IPS DF 6.9 (cell line): Measurements from ENCODE around the gene TMC3.

Source experiments
- DNase-seq: peaks from one replicate; pipeline ENCODE4 v3.0.0-alpha.2; 2013; ENCODE audit warnings: low read depth, low spot score
- H3K27ac ChIP-seq: one replicate; pipeline ENCODE4 v1.5.1; 2013; ENCODE audit warnings: low read length, control low read depth
- H3K27me3 ChIP-seq: 2 replicates; pipeline ENCODE4 v1.6.1; 2013; ENCODE audit warnings: mild to moderate bottlenecking, low read length; ENCODE audit not compliant: control insufficient read depth, insufficient read depth
- H3K36me3 ChIP-seq: 2 replicates; pipeline ENCODE4 v1.6.1; 2013; ENCODE audit warnings: low read length; ENCODE audit not compliant: control insufficient read depth, insufficient read depth
- H3K4me1 ChIP-seq: 2 replicates; pipeline ENCODE4 v1.6.1; 2013; ENCODE audit warnings: low read length; ENCODE audit not compliant: control insufficient read depth, insufficient read depth
- H3K4me3 ChIP-seq: 2 replicates; pipeline ENCODE4 v1.5.1; 2013; ENCODE audit warnings: mild to moderate bottlenecking, low read length
- H3K9me3 ChIP-seq: 2 replicates; pipeline ENCODE4 v1.6.1; 2013; ENCODE audit warnings: low read length, inconsistent platforms; ENCODE audit not compliant: control insufficient read depth, insufficient read depth
- WGBS: extraction: QIAGEN DNeasy Blood & Tissue Kit; methylation state at CpG from one replicate; pipeline ENCODE4 v1.1.7; 2013; ENCODE audit warnings: mixed read lengths, missing lambda C conversion rate; ENCODE audit not compliant: insufficient read length, insufficient coverage; 5-methylcytosine and 5-hydroxymethylcytosine counted together

Gene TMC3

DNA sequence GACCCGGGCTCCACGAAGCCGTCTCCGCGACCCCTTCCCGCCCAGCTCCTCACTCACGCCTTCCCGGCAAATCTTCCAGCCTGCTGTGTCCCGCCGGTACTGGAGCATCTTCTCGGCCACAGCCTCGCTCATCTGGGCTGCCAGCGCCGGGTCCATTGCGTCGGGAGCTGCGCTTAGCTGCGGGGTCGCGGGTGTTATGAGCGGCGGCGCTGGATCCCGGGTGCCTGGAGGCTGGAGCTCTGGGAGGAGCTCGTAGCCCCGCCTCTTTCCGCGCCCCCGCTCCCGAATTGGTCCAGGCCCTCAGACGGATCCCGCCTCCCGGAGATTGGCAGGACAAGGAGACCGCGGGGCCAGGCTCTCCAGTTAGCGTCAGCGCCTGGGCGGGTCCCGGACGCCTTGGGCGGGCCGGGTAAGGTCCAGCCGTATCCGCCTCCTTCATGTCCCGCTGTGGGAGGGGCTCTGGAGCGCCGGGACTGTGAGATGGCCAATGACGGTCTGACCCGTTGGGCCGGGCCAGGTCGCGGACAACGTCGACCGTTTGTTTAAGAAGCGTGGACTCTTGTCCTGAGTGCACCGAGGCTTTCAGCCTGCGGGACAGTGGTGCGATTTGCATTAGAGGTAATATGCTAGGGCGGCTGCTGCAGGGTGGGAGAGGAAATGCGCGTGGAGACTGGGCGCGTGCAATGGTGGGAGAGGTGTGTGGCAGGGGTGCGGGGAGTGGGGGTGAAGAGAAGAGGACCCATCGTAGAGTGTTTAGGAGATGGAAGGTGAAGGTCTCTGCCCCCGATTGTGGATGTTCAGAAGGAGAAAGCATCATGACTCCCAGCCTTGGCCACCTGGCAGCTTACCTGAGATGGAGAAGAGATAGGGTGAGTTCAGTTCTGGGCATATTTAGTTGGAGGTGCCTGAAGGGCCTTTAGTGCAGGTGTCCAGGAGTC, 49.8 kb downstream of the TMC3 start, which contains the start of gene STARD5:
Gene STARD5, minus strand, starts transcription at position 198 of the 938 bp plus-strand sequence. Its CDS starts 42 bp downstream, at position 156.
- Histone ChIP-seq H3K4me1 (0 out of 2 replicates have a peak, but pooled peaks cover 2% of the 10 kb centered on the region), H3K4me3 (peak within 1 kb of the TSS; percentile 98), H3K36me3 (peaks cover 3% of the 10 kb centered on the region; the same call in 1 of the 2 replicates), H3K27ac (no peak within 1 kb of the TSS), H3K9me3 (no peaks in the 10 kb centered on the region), H3K27me3 (no peaks in the 10 kb centered on the region)
- DNase-seq: peak; percentile 92
- no CpG with 5 or more reads among the region's 67 CpGs for WGBS

DNA sequence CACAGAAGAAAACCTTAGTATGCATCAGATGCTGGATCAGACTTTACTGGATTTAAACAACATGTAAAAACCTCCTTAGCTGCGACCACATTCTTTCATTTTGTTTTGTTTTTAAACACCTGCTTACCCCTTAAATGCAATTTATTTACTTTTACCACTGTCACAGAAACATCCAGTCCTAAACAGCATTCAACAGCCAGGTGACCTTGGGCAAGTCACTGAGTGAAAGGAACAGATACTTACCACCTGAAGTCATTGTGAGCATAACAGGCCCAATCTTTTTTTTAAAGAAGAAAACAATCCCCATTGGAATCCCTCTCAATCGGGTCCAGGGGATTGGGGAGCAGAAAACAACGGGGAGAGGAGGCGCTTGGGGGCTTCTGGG, 50.5 kb downstream of the TMC3 start:
- Histone ChIP-seq H3K27me3 (no peaks in the 10 kb centered on the region), H3K4me3 (peak overlapping the region; percentile 98), H3K36me3 (peaks cover 3% of the 10 kb centered on the region; the same call in 1 of the 2 replicates), H3K4me1 (0 out of 2 replicates have a peak, but pooled peaks cover 2% of the 10 kb centered on the region), H3K27ac (no peak overlapping the region), H3K9me3 (no peaks in the 10 kb centered on the region)
- DNase-seq: no peak
- no CpG with 5 or more reads among the region's 4 CpGs for WGBS

GRCh38 chr15:81322676-81323253, 51.2 kb downstream of the TMC3 start:
- Histone ChIP-seq H3K4me1 (0 out of 2 replicates have a peak, but pooled peaks cover 2% of the 10 kb centered on the region), H3K4me3 (no peak overlapping the region), H3K27me3 (no peaks in the 10 kb centered on the region), H3K36me3 (peaks cover 4% of the 10 kb centered on the region; the same call in 1 of the 2 replicates), H3K27ac (no peak overlapping the region), H3K9me3 (no peaks in the 10 kb centered on the region)
- no CpG with 5 or more reads among the region's 6 CpGs for WGBS
- DNase-seq: no peak

- WGBS: no CpG with 5 or more reads among the region's 1 CpG
- no peak overlapping the region for H3K27ac ChIP-seq
- H3K4me1 ChIP-seq: 0 out of 2 replicates have a peak, but pooled peaks cover 2% of the 10 kb centered on the region
Measured at GRCh38 chr15:81321667-81322066, 52.3 kb downstream of the TMC3 start.

GRCh38 chr15:81317642-81318017, 56.4 kb downstream of the TMC3 start:
- H3K36me3 ChIP-seq: peaks cover 24% of the 10 kb centered on the region

More at GRCh38 chr15:81321667-81322066, 52.3 kb downstream of the TMC3 start:
- Histone ChIP-seq H3K4me3 (no peak overlapping the region), H3K27me3 (no peaks in the 10 kb centered on the region), H3K36me3 (peaks cover 11% of the 10 kb centered on the region), H3K9me3 (no peaks in the 10 kb centered on the region)
- DNase-seq: no peak

DNA sequence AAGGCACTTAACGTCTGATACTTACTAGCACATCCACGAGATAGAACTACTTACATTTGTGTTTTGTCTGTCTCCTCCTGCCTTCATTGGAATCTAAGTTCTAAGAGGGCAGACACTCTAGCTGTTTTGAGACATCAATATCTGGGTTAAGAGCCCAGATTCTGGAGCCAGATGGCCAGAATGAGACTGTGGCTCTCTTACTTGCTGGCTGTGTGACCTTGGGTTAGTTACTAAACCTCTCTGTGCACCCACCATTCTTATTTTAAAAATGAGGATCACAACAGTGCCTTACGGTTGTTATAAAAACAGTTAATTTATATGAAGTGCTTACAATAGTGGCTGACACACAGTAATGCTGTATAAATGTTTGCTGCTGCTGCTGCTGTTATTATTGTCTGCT, 57.7 kb downstream of the TMC3 start:
- peaks cover 24% of the 10 kb centered on the region for H3K36me3 ChIP-seq
- H3K27me3 ChIP-seq: no peaks in the 10 kb centered on the region
- no peaks in the 10 kb centered on the region for H3K4me1 ChIP-seq
- H3K9me3 ChIP-seq: no peaks in the 10 kb centered on the region
- no peak for DNase-seq
- H3K27ac ChIP-seq: no peak overlapping the region
- H3K4me3 ChIP-seq: no peak overlapping the region
- WGBS: no CpG with 5 or more reads among the region's 3 CpGs

More at GRCh38 chr15:81317642-81318017, 56.4 kb downstream of the TMC3 start:
- no CpG with 5 or more reads among the region's 6 CpGs for WGBS
- Histone ChIP-seq H3K9me3 (no peaks in the 10 kb centered on the region), H3K4me3 (no peak overlapping the region), H3K27me3 (no peaks in the 10 kb centered on the region), H3K4me1 (no peaks in the 10 kb centered on the region), H3K27ac (no peak overlapping the region)
- DNase-seq: no peak

GRCh38 chr15:81315452-81316175, 58.4 kb downstream of the TMC3 start:
- no peak for DNase-seq
- no peak overlapping the region for H3K4me3 ChIP-seq

DNA sequence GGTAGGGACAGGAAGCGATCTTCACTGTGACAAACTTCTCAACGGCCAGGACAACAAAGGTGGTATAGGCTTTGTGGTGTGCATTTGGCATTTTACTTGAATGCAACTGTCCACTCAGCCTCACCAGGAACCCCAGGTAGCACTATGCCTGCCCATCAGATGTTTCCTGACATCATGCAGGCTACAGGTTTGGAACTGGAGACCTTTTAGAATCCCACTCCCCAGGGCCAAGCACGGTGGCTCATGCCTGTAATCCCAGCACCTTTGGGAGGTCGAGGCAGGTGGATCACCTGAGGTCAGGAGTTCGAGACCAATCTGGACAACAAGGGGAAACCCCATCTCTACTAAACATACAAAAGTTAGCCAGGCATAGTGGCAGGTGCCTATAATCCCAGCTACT, 59.6 kb downstream of the TMC3 start:
- Histone ChIP-seq H3K4me1 (no peaks in the 10 kb centered on the region), H3K27ac (no peak overlapping the region), H3K9me3 (no peaks in the 10 kb centered on the region), H3K27me3 (no peaks in the 10 kb centered on the region), H3K36me3 (peaks cover 22% of the 10 kb centered on the region), H3K4me3 (no peak overlapping the region)
- no peak for DNase-seq
- WGBS: no CpG with 5 or more reads among the region's 5 CpGs

More at GRCh38 chr15:81315452-81316175, 58.4 kb downstream of the TMC3 start:
- H3K27ac ChIP-seq: no peak overlapping the region
- H3K36me3 ChIP-seq: peaks cover 24% of the 10 kb centered on the region
- no peaks in the 10 kb centered on the region for H3K27me3 ChIP-seq
- no peaks in the 10 kb centered on the region for H3K9me3 ChIP-seq
- no peaks in the 10 kb centered on the region for H3K4me1 ChIP-seq
- WGBS: no CpG with 5 or more reads among the region's 14 CpGs

- Histone ChIP-seq H3K27me3 (no peaks in the 10 kb centered on the region), H3K4me3 (no peak overlapping the region), H3K27ac (no peak overlapping the region), H3K36me3 (peaks cover 22% of the 10 kb centered on the region), H3K4me1 (no peaks in the 10 kb centered on the region), H3K9me3 (no peaks in the 10 kb centered on the region)
- no CpG with 5 or more reads among the region's 5 CpGs for WGBS
- DNase-seq: no peak
Measured at GRCh38 chr15:81313686-81314085, 60.3 kb downstream of the TMC3 start.
